HCT116 (cell line): ENCODE results near the gene FNDC11.

Source experiments
- ATF3 ChIP-seq: IDR thresholded peaks from 2 replicates; pipeline ENCODE4 v1.6.1; 2012
- CTCF ChIP-seq, 3 experiments: fragments of 200-600 bp in 1 of 3; sonication (generic) in 1 of 3; IDR thresholded peaks in 2 of 3; conservative IDR thresholded peaks in 1 of 3; 2 replicates each; pipeline ENCODE4 v1.5.1; 2012 to 2017; ENCODE audit warnings: low read depth in 2 of 3, low read length in 2 of 3, antibody characterized with exemption in 1 of 3, borderline replicate concordance in 1 of 3, control low read depth in 1 of 3, mild to moderate bottlenecking in 1 of 3, mixed read lengths in 1 of 3, mixed run types in 1 of 3, moderate library complexity in 1 of 3; ENCODE audit not compliant: insufficient read depth in 1 of 3

GRCh38 chr20:63553933-63554290 is at the start of gene FNDC11:
- TF ChIP-seq ATF3 = no peak
- no peak for TF ChIP-seq CTCF (IDR thresholded peaks at IDR 0.05 in 2 of 3, conservative IDR thresholded peaks at IDR 0.05 in 1 of 3; ENCODE audit: borderline replicate concordance in 1 of 3, insufficient read depth in 1 of 3, low read depth in 2 of 3, low read length in 2 of 3)
